ENCODE results near the gene STXBP2. TPM values are rescaled to one million over a fixed set of nuclear protein-coding genes. Genes with fewer than 3 reads are reported as not detected.

Gene STXBP2
- total RNA-seq, 1 experiment from 2014 or later: 0.13 TPM

DNA sequence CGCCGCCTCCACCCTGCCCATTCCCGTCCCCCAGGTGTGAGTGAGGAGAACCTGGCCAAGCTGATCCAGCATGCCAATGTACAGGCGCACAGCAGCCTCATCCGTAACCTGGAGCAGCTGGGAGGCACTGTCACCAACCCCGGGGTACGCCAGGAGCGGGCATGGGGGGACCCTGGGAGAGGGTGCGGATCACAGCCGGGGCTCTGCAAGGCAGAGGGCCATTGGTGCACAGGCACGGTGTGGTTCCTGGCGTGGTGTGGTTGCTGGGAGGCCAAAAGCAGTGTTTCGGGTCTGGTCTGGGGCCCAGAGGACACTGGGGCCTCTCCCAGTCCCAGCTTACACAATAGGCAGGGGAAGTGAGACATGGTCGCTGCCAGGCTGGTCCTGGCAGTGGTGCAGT is 8.3 kb downstream of the STXBP2 start:
- Histone ChIP-seq H3K36me3 (no peaks in the 10 kb centered on the region), H3K27me3 (replicated peaks) (peaks cover 14% of the 10 kb centered on the region; the same call in 1 of the 2 replicates), H3K27ac (no peak overlapping the region), H3K4me1 (replicated peaks) (no peaks in the 10 kb centered on the region), H3K9me3 (replicated peaks) (no peaks in the 10 kb centered on the region), H3K4me3 (no peak overlapping the region)
- no peak for DNase-seq (ENCODE audit: low read depth in 1 of 2, low spot score in 2 of 2)

GRCh38 chr19:7645656-7646425 is 8.9 kb downstream of the STXBP2 start:
- peaks cover 14% of the 10 kb centered on the region; the same call in 1 of the 2 replicates for H3K27me3 ChIP-seq (replicated peaks)
- no peak overlapping the region for H3K4me3 ChIP-seq
- no peak for DNase-seq (ENCODE audit: low read depth in 1 of 2, low spot score in 2 of 2)
- H3K9me3 ChIP-seq (replicated peaks): no peaks in the 10 kb centered on the region
- H3K36me3 ChIP-seq: no peaks in the 10 kb centered on the region
- no peaks in the 10 kb centered on the region for H3K4me1 ChIP-seq (replicated peaks)
- H3K27ac ChIP-seq: no peak overlapping the region

DNA sequence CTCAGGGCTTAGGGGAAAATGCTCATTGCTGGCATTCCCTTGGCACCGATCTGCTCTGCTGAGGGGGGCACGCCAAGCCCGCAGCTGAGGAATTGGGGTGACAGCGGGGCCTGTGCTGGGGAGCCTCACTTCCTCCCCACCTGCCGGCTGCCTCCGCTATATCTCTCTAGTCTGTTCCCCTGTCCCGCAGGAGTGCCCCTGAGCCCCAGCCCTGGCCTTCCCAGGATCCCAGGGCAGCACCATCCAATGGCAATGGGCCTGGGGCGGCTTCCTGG is 9.5 kb downstream of the STXBP2 start:
- no peaks in the 10 kb centered on the region for H3K9me3 ChIP-seq (replicated peaks)
- peaks cover 19% of the 10 kb centered on the region for H3K27me3 ChIP-seq (replicated peaks)
- no peak for DNase-seq (ENCODE audit: low read depth in 1 of 2, low spot score in 2 of 2)
- no peaks in the 10 kb centered on the region for H3K36me3 ChIP-seq
- H3K4me3 ChIP-seq: no peak overlapping the region
- H3K4me1 ChIP-seq (replicated peaks): no peaks in the 10 kb centered on the region
- H3K27ac ChIP-seq: no peak overlapping the region

- no peaks in the 10 kb centered on the region for H3K36me3 ChIP-seq
- no peak overlapping the region for H3K4me3 ChIP-seq
- H3K9me3 ChIP-seq (replicated peaks): no peaks in the 10 kb centered on the region
- no peak for DNase-seq (ENCODE audit: low read depth in 1 of 2, low spot score in 2 of 2)
- no peak overlapping the region for H3K27ac ChIP-seq
- peaks cover 2% of the 10 kb centered on the region; the same call in 1 of the 2 replicates for H3K4me1 ChIP-seq (replicated peaks)
- peaks cover 21% of the 10 kb centered on the region for H3K27me3 ChIP-seq (replicated peaks)
Measured at GRCh38 chr19:7647156-7647555, 10.2 kb downstream of the STXBP2 start.

GRCh38 chr19:7648265-7649014 is 11.5 kb downstream of the STXBP2 start:
- no peaks in the 10 kb centered on the region for H3K36me3 ChIP-seq
- no peaks in the 10 kb centered on the region for H3K9me3 ChIP-seq (replicated peaks)
- peaks cover 3% of the 10 kb centered on the region; the same call in 1 of the 2 replicates for H3K4me1 ChIP-seq (replicated peaks)
- no peak overlapping the region for H3K27ac ChIP-seq
- no peak overlapping the region for H3K4me3 ChIP-seq
- peaks cover 24% of the 10 kb centered on the region for H3K27me3 ChIP-seq (replicated peaks)
- DNase-seq (ENCODE audit: low read depth in 1 of 2, low spot score in 2 of 2): no peak

DNA sequence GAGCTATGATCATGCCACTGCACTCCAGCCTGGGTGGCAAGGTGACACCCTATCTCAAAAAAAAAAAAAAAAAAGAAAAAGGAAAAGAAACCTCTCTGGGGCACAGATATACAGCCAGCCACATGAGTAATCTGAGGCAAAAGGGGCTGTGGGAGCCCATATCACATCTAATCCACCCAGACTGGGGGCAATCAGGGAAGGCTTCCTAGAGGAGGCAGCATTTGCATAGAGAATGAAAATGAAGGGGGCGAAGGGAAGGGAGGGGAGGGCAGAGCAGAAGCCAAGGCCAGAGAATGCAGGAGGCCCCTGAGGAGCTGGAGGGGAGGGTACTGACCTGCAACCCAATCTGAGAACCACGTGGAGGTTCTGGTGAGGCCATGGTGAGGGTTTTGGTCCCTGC is 13.2 kb downstream of the STXBP2 start:
- no peak for DNase-seq (ENCODE audit: low read depth in 1 of 2, low spot score in 2 of 2)
- H3K27ac ChIP-seq: no peak overlapping the region
- H3K4me1 ChIP-seq (replicated peaks): peaks cover 3% of the 10 kb centered on the region; the same call in 1 of the 2 replicates
- H3K9me3 ChIP-seq (replicated peaks): no peaks in the 10 kb centered on the region
- peaks cover 24% of the 10 kb centered on the region for H3K27me3 ChIP-seq (replicated peaks)
- H3K4me3 ChIP-seq: no peak overlapping the region
- H3K36me3 ChIP-seq: no peaks in the 10 kb centered on the region

DNA sequence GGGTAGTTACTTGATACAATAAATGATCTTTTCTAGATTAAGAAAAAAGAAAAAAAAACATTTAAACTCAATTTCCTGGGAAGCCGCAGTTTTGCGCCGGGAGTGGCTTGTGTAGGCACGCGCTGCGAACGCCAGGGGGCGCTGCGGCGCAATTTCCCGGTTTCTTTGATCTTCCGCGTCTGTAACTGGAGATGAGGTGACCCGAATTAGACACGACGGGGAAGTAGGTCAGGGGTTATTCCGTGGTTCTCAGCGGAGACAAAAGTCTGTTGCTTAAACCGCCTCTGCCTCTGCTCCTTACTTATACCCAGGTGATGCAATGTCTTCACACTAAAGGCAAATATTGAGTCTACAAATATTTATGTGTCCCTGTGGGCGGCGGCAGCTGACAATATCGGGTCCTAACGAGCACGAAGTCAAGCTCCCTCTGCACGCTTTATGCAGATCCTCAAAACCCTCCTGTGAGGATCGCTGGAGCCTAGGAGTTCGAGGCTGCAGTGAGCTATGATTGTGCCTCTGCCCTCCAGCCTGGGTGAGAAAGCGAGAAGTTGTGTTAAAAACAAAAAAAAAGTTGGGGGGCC is 15.2 kb downstream of the STXBP2 start:
- peak; percentile 56 to 63 for DNase-seq (ENCODE audit: low read depth in 1 of 2, low spot score in 2 of 2)
- Histone ChIP-seq H3K4me3 (no peak overlapping the region), H3K36me3 (no peaks in the 10 kb centered on the region), H3K27ac (no peak overlapping the region), H3K9me3 (replicated peaks) (no peaks in the 10 kb centered on the region), H3K27me3 (replicated peaks) (peaks cover 18% of the 10 kb centered on the region), H3K4me1 (replicated peaks) (peaks cover 3% of the 10 kb centered on the region; the same call in 1 of the 2 replicates)

GRCh38 chr19:7654401-7654800 is 17.5 kb downstream of the STXBP2 start:
- no peak overlapping the region for H3K4me3 ChIP-seq
- peaks cover 23% of the 10 kb centered on the region for H3K27me3 ChIP-seq (replicated peaks)
- no peaks in the 10 kb centered on the region for H3K9me3 ChIP-seq (replicated peaks)
- no peak overlapping the region for H3K27ac ChIP-seq
- H3K36me3 ChIP-seq: no peaks in the 10 kb centered on the region
- peaks cover 3% of the 10 kb centered on the region; the same call in 1 of the 2 replicates for H3K4me1 ChIP-seq (replicated peaks)
- DNase-seq (ENCODE audit: low read depth in 1 of 2, low spot score in 2 of 2): no peak

DNA sequence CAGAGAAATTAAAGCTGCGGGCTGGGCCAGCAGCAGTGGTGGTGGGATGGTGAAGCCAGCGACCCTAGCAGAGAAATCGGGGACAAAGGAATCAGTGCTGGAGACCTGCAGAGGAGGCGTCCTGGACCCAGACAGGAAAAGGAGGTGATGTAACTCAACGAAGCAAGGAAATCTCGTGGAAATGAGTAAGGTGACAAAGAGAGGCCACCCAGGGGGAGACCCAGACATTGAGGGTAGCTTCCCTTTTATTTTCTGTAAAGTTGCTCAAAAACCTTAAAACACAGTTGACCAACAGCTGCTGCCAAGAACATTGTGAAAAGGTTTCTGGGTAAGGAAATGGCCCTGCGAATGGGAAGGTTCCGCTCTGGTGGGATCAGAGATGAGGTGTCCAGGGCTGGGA is 18.7 kb downstream of the STXBP2 start:
- no peak for DNase-seq (ENCODE audit: low read depth in 1 of 2, low spot score in 2 of 2)
- Histone ChIP-seq H3K4me1 (replicated peaks) (peaks cover 3% of the 10 kb centered on the region; the same call in 1 of the 2 replicates), H3K27ac (no peak overlapping the region), H3K36me3 (no peaks in the 10 kb centered on the region), H3K27me3 (replicated peaks) (peaks cover 31% of the 10 kb centered on the region), H3K9me3 (replicated peaks) (no peaks in the 10 kb centered on the region), H3K4me3 (no peak overlapping the region)

GRCh38 chr19:7657131-7657751 is 20.3 kb downstream of the STXBP2 start:
- H3K9me3 ChIP-seq (replicated peaks): no peaks in the 10 kb centered on the region

GRCh38 chr19:7658219-7658686 is 21.3 kb downstream of the STXBP2 start:
- Histone ChIP-seq H3K27ac (no peak overlapping the region), H3K4me1 (replicated peaks) (no peaks in the 10 kb centered on the region), H3K27me3 (replicated peaks) (peaks cover 27% of the 10 kb centered on the region), H3K36me3 (no peaks in the 10 kb centered on the region), H3K4me3 (no peak overlapping the region), H3K9me3 (replicated peaks) (no peaks in the 10 kb centered on the region)
- no peak for DNase-seq (ENCODE audit: low read depth in 1 of 2, low spot score in 2 of 2)

More at GRCh38 chr19:7657131-7657751, 20.3 kb downstream of the STXBP2 start:
- no peak for DNase-seq (ENCODE audit: low read depth in 1 of 2, low spot score in 2 of 2)
- Histone ChIP-seq H3K4me1 (replicated peaks) (peaks cover 1% of the 10 kb centered on the region; the same call in 1 of the 2 replicates), H3K4me3 (no peak overlapping the region), H3K27me3 (replicated peaks) (peaks cover 25% of the 10 kb centered on the region), H3K27ac (no peak overlapping the region), H3K36me3 (no peaks in the 10 kb centered on the region)

- Histone ChIP-seq H3K36me3 (no peaks in the 10 kb centered on the region), H3K4me3 (no peak overlapping the region), H3K4me1 (replicated peaks) (no peaks in the 10 kb centered on the region), H3K27me3 (replicated peaks) (peaks cover 35% of the 10 kb centered on the region), H3K9me3 (replicated peaks) (no peaks in the 10 kb centered on the region), H3K27ac (no peak overlapping the region)
- DNase-seq (ENCODE audit: low read depth in 1 of 2, low spot score in 2 of 2): no peak
Measured at GRCh38 chr19:7661744-7662538, 25.0 kb downstream of the STXBP2 start.

DNA sequence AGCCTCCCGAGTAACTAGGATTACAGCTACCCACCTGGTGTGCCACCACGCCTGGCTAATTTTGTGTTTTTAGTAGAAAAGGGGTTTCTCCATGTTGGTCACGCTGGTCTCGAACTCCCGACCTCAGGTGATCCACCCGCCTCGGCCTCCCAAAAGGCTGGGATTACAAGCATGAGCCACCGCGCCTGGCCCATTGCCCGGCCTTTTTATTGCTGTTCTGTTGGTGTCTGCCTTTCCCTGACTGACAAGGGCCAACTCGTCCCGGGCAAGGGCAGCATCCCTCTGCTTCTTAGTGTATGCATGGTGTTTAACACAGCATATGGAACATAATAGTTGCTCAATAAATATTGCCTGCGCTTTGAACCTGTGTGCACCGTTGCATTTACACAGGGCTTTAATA is 25.7 kb downstream of the STXBP2 start:
- Histone ChIP-seq H3K36me3 (no peaks in the 10 kb centered on the region), H3K27ac (no peak overlapping the region), H3K4me3 (no peak overlapping the region), H3K4me1 (replicated peaks) (no peaks in the 10 kb centered on the region), H3K27me3 (replicated peaks) (peaks cover 34% of the 10 kb centered on the region), H3K9me3 (replicated peaks) (no peaks in the 10 kb centered on the region)
- DNase-seq (ENCODE audit: low read depth in 1 of 2, low spot score in 2 of 2): no peak
